ENCODE results near the gene MMD. TPM values are rescaled to one million over a fixed set of nuclear protein-coding genes. Genes with fewer than 3 reads are reported as not detected.
A peak's percentile ranks its signal among the peaks of the same experiment; 100 is the strongest.

The MMD gene
- total and polyA plus RNA-seq, 2 of the 13 experiments (the other 11 are each of a cell fraction or from before 2014, with no cell fraction given) = 121 to 225 TPM

DNA sequence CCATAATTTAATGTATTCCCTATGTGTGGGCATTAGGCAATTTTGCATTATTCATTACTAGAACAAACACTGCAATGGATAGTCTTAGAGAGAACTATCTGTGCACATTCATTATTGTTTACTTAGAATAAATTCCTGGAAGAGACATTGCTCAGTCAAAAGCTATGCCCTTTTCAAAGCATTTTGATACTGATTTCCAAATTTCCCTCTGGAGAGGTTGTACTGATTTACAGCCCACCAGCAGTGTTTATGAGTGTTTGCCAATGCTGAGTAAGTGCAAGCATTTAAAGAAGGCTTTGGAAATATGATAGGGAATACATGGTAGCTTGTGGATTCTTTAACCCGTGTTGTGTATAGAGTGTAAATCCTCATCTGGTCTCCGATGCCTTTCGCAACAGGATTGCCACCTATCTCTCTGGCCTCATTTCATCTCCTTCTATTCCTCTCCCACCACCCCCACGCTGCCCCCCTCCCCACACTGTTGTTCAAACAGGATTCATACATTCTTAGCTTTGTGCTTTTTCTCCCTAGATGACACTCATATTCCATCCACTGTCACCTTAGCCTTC, 33.4 kb upstream of the MMD start (continued):
- TF ChIP-seq SKIL (CRISPR knock-in tag; IDR thresholded peaks at IDR 0.05; ENCODE audit: borderline replicate concordance) = no peak
- TF ChIP-seq ZSCAN29 (CRISPR knock-in tag; conservative IDR thresholded peaks at IDR 0.05) = no peak
- TF ChIP-seq TAF1 (CRISPR knock-in tag; IDR thresholded peaks at IDR 0.05) = no peak
- no peak for TF ChIP-seq TFDP2 (CRISPR knock-in tag; IDR thresholded peaks at IDR 0.05)
- TF ChIP-seq, protein P1, sequence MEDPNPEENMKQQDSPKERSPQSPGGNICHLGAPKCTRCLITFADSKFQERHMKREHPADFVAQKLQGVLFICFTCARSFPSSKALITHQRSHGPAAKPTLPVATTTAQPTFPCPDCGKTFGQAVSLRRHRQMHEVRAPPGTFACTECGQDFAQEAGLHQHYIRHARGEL (CRISPR knock-in tag; IDR thresholded peaks at IDR 0.05) = no peak
- TF ChIP-seq, protein P2, sequence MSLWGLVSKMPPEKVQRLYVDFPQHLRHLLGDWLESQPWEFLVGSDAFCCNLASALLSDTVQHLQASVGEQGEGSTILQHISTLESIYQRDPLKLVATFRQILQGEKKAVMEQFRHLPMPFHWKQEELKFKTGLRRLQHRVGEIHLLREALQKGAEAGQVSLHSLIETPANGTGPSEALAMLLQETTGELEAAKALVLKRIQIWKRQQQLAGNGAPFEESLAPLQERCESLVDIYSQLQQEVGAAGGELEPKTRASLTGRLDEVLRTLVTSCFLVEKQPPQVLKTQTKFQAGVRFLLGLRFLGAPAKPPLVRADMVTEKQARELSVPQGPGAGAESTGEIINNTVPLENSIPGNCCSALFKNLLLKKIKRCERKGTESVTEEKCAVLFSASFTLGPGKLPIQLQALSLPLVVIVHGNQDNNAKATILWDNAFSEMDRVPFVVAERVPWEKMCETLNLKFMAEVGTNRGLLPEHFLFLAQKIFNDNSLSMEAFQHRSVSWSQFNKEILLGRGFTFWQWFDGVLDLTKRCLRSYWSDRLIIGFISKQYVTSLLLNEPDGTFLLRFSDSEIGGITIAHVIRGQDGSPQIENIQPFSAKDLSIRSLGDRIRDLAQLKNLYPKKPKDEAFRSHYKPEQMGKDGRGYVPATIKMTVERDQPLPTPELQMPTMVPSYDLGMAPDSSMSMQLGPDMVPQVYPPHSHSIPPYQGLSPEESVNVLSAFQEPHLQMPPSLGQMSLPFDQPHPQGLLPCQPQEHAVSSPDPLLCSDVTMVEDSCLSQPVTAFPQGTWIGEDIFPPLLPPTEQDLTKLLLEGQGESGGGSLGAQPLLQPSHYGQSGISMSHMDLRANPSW (CRISPR knock-in tag; IDR thresholded peaks at IDR 0.05; ENCODE audit: borderline replicate concordance) = no peak
- no peak for TF ChIP-seq SOX6 (IDR thresholded peaks at IDR 0.05)
- peak; percentile 82; the same call in 1 of the 2 replicates for TF ChIP-seq SOX6 (CRISPR knock-in tag; IDR thresholded peaks at IDR 0.05)
- TF ChIP-seq, protein P3, sequence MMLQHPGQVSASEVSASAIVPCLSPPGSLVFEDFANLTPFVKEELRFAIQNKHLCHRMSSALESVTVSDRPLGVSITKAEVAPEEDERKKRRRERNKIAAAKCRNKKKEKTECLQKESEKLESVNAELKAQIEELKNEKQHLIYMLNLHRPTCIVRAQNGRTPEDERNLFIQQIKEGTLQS (CRISPR knock-in tag; IDR thresholded peaks at IDR 0.05) = no peak
- no peak for TF ChIP-seq ZNF160 (CRISPR knock-in tag; IDR thresholded peaks at IDR 0.05)
- TF ChIP-seq ZNF614 (CRISPR knock-in tag; IDR thresholded peaks at IDR 0.05; ENCODE audit: borderline replicate concordance) = 0 out of 2 replicates have a peak, but pooled peaks have one; percentile 27
- no peak for TF ChIP-seq POLR2A (IDR thresholded peaks at IDR 0.05; ENCODE audit: insufficient read depth in 1 of 2, low read depth in 2 of 2, low read length in 2 of 2)
- TF ChIP-seq ZNF101 (CRISPR knock-in tag; IDR thresholded peaks at IDR 0.05; ENCODE audit: borderline replicate concordance, low read depth) = no peak
- TF ChIP-seq ZNF143 (CRISPR knock-in tag; IDR thresholded peaks at IDR 0.05) = no peak
- TF ChIP-seq SP1 (IDR thresholded peaks at IDR 0.05) = no peak
- no peak for TF ChIP-seq SP1 (CRISPR knock-in tag; IDR thresholded peaks at IDR 0.05)
- TF ChIP-seq PHF5A (CRISPR knock-in tag; IDR thresholded peaks at IDR 0.05; ENCODE audit: low read depth, unreplicated experiment) = no peak
- no peak for TF ChIP-seq SMAD1 (CRISPR knock-in tag; IDR thresholded peaks at IDR 0.05; ENCODE audit: borderline replicate concordance, low read depth)
- TF ChIP-seq TFDP1 (CRISPR knock-in tag; IDR thresholded peaks at IDR 0.05; ENCODE audit: borderline replicate concordance) = no peak
- TF ChIP-seq JUND (CRISPR knock-in tag; IDR thresholded peaks at IDR 0.05) = no peak
- TF ChIP-seq MIER2 (CRISPR knock-in tag; IDR thresholded peaks at IDR 0.05) = no peak
- TF ChIP-seq TARDBP (CRISPR knock-in tag; IDR thresholded peaks at IDR 0.05) = no peak
